Measurements from ENCODE around the gene DSCAML1.

The DSCAML1 gene

DNA sequence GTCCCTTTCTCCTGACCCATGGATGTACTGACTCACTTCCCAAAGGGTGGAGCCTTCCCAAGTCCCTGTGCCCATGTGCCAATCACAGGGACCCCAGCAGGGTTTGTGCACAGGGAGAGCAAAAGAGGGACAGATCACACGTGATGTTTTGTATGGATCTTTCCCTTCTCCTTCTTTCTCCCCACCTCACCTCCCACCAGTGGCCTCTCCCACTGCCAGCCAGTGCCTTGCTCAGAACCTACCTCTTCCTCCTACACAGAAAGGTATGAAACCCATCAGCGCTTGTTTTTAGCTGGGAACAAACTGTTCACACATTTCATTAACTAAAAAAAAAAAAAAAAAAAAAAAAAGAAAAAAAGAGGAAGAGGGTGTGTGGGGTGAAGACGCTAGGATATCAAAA, 112.9 kb downstream of the DSCAML1 start:
- TF ChIP-seq ZC3H10 (CRISPR knock-in tag; IDR thresholded peaks at IDR 0.05) = no peak
- TF ChIP-seq, protein P1, sequence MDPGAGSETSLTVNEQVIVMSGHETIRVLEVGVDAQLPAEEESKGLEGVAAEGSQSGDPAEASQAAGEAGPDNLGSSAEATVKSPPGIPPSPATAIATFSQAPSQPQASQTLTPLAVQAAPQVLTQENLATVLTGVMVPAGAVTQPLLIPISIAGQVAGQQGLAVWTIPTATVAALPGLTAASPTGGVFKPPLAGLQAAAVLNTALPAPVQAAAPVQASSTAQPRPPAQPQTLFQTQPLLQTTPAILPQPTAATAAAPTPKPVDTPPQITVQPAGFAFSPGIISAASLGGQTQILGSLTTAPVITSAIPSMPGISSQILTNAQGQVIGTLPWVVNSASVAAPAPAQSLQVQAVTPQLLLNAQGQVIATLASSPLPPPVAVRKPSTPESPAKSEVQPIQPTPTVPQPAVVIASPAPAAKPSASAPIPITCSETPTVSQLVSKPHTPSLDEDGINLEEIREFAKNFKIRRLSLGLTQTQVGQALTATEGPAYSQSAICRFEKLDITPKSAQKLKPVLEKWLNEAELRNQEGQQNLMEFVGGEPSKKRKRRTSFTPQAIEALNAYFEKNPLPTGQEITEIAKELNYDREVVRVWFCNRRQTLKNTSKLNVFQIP (CRISPR knock-in tag; IDR thresholded peaks at IDR 0.05; ENCODE audit: borderline replicate concordance, low read depth) = no peak
- TF ChIP-seq ZNF8 (CRISPR knock-in tag; IDR thresholded peaks at IDR 0.05) = no peak
- no peak for TF ChIP-seq OSR1 (CRISPR knock-in tag; IDR thresholded peaks at IDR 0.05)
- no peak for TF ChIP-seq SNAI2 (CRISPR knock-in tag; IDR thresholded peaks at IDR 0.05)
- no peak for TF ChIP-seq TCF4 (CRISPR knock-in tag; IDR thresholded peaks at IDR 0.05; ENCODE audit: borderline replicate concordance)
- no peak for TF ChIP-seq ZFP3 (CRISPR knock-in tag; IDR thresholded peaks at IDR 0.05)
- TF ChIP-seq ZNF70 (CRISPR knock-in tag; IDR thresholded peaks at IDR 0.05) = no peak
- no peak for TF ChIP-seq TOX (CRISPR knock-in tag; IDR thresholded peaks at IDR 0.05; ENCODE audit: borderline replicate concordance)
- no peak for TF ChIP-seq TSHZ2 (CRISPR knock-in tag; IDR thresholded peaks at IDR 0.05)
- no peak for TF ChIP-seq ZNF565 (CRISPR knock-in tag; conservative IDR thresholded peaks at IDR 0.05; ENCODE audit: low read depth)
- TF ChIP-seq GLIS3 (CRISPR knock-in tag; IDR thresholded peaks at IDR 0.05) = no peak
- TF ChIP-seq RARB (CRISPR knock-in tag; IDR thresholded peaks at IDR 0.05) = no peak
- no peak for TF ChIP-seq ARNTL (CRISPR knock-in tag; IDR thresholded peaks at IDR 0.05; ENCODE audit: borderline replicate concordance, low read depth)
- no peak for TF ChIP-seq CSRNP3 (CRISPR knock-in tag; IDR thresholded peaks at IDR 0.05)
- no peak for TF ChIP-seq ZFP30 (CRISPR knock-in tag; IDR thresholded peaks at IDR 0.05)
- no peak for ATAC-seq

- ATAC-seq = no peak
These were observed 115.6 kb downstream of the DSCAML1 start for GRCh38 chr11:117681438-117681837.

More at GRCh38 chr11:117681438-117681837, 115.6 kb downstream of the DSCAML1 start:
- TF ChIP-seq ISL1 (CRISPR knock-in tag; IDR thresholded peaks at IDR 0.05) = no peak
- no peak for TF ChIP-seq CREB5 (CRISPR knock-in tag; IDR thresholded peaks at IDR 0.05; ENCODE audit: low read depth)
- no peak for TF ChIP-seq ZFP30 (CRISPR knock-in tag; IDR thresholded peaks at IDR 0.05)
- TF ChIP-seq, protein P2, sequence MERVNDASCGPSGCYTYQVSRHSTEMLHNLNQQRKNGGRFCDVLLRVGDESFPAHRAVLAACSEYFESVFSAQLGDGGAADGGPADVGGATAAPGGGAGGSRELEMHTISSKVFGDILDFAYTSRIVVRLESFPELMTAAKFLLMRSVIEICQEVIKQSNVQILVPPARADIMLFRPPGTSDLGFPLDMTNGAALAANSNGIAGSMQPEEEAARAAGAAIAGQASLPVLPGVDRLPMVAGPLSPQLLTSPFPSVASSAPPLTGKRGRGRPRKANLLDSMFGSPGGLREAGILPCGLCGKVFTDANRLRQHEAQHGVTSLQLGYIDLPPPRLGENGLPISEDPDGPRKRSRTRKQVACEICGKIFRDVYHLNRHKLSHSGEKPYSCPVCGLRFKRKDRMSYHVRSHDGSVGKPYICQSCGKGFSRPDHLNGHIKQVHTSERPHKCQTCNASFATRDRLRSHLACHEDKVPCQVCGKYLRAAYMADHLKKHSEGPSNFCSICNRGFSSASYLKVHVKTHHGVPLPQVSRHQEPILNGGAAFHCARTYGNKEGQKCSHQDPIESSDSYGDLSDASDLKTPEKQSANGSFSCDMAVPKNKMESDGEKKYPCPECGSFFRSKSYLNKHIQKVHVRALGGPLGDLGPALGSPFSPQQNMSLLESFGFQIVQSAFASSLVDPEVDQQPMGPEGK (CRISPR knock-in tag; IDR thresholded peaks at IDR 0.05; ENCODE audit: borderline replicate concordance) = no peak
- no peak for TF ChIP-seq ZNF565 (CRISPR knock-in tag; conservative IDR thresholded peaks at IDR 0.05; ENCODE audit: low read depth)
- no peak for TF ChIP-seq OSR1 (CRISPR knock-in tag; IDR thresholded peaks at IDR 0.05)
- TF ChIP-seq TSHZ2 (CRISPR knock-in tag; IDR thresholded peaks at IDR 0.05) = no peak
- no peak for TF ChIP-seq TOX (CRISPR knock-in tag; IDR thresholded peaks at IDR 0.05; ENCODE audit: borderline replicate concordance)
- no peak for TF ChIP-seq CSRNP3 (CRISPR knock-in tag; IDR thresholded peaks at IDR 0.05)
- TF ChIP-seq ZNF70 (CRISPR knock-in tag; IDR thresholded peaks at IDR 0.05) = no peak
- TF ChIP-seq PPARA (CRISPR knock-in tag; IDR thresholded peaks at IDR 0.05; ENCODE audit: borderline replicate concordance) = no peak
- no peak for TF ChIP-seq ARNTL (CRISPR knock-in tag; IDR thresholded peaks at IDR 0.05; ENCODE audit: borderline replicate concordance, low read depth)
- TF ChIP-seq, protein P1 (CRISPR knock-in tag; IDR thresholded peaks at IDR 0.05; ENCODE audit: borderline replicate concordance, low read depth) = no peak
- no peak for TF ChIP-seq SNAI2 (CRISPR knock-in tag; IDR thresholded peaks at IDR 0.05)
- TF ChIP-seq ZNF8 (CRISPR knock-in tag; IDR thresholded peaks at IDR 0.05) = no peak
- no peak for TF ChIP-seq ZFP3 (CRISPR knock-in tag; IDR thresholded peaks at IDR 0.05)
- no peak for TF ChIP-seq BACH2 (CRISPR knock-in tag; IDR thresholded peaks at IDR 0.05; ENCODE audit: borderline replicate concordance)
- TF ChIP-seq RARB (CRISPR knock-in tag; IDR thresholded peaks at IDR 0.05) = no peak
- no peak for TF ChIP-seq TCF4 (CRISPR knock-in tag; IDR thresholded peaks at IDR 0.05; ENCODE audit: borderline replicate concordance)

Data from SK-N-SH treated with all-trans-retinoic acid at 6 μM for 48 hours (cell line).